Sigmoid colon (tissue), 4 donors: Measurements from ENCODE around the gene ANKAR.

Experiments
- CTCF ChIP-seq, 4 experiments: fragments of 450-650 bp in 3 of 4; fragments of 200-600 bp in 1 of 4; IDR thresholded peaks; one replicate each; pipeline ENCODE4 v1.5.1; 2016 to 2019; ENCODE audit warnings: antibody characterized with exemption in 4 of 4, mild to moderate bottlenecking in 3 of 4, moderate library complexity in 2 of 4
- EP300 ChIP-seq, 4 donors: sonication (generic); formaldehyde crosslinking; IDR thresholded peaks; one replicate each; pipeline ENCODE4 v1.6.1; 2017; ENCODE audit warnings: antibody characterized with exemption in 4 of 4

- TF ChIP-seq CTCF (IDR thresholded peaks at IDR 0.05) (no peak), EP300 (IDR thresholded peaks at IDR 0.05) (no peak)
Observed at GRCh38 chr2:189628817-189629530, 45.5 kb upstream of the ANKAR start.
